ENCODE data around the gene VPS13A.

The VPS13A gene

GRCh38 chr9:77161966-77162365, 15.4 kb upstream of the VPS13A start:
- no peaks in the 10 kb centered on the region for H3K9me3 ChIP-seq (ENCODE audit: control insufficient read depth, low read length)
- no peak overlapping the region for H3K4me3 ChIP-seq (ENCODE audit: extremely low read depth, insufficient read depth, low read length, poor library complexity, severe bottlenecking)
- no CpG with 5 or more reads among the region's 1 CpG for WGBS, 2 experiments (ENCODE audit: insufficient coverage in 2 of 2)
- no peaks in the 10 kb centered on the region for H3K36me3 ChIP-seq (ENCODE audit: control insufficient read depth, insufficient read depth, low read length)
- H3K27ac ChIP-seq (ENCODE audit: low read depth, low read length, severe bottlenecking): no peak overlapping the region
- H3K4me1 ChIP-seq (ENCODE audit: control insufficient read depth, insufficient read depth, low read length, poor library complexity, severe bottlenecking): peaks cover 7% of the 10 kb centered on the region

- Histone ChIP-seq H3K4me1 (ENCODE audit: control insufficient read depth, insufficient read depth, low read length, poor library complexity, severe bottlenecking) (peaks cover 7% of the 10 kb centered on the region), H3K4me3 (ENCODE audit: extremely low read depth, insufficient read depth, low read length, poor library complexity, severe bottlenecking) (no peak overlapping the region), H3K27ac (ENCODE audit: low read depth, low read length, severe bottlenecking) (no peak overlapping the region), H3K9me3 (ENCODE audit: control insufficient read depth, low read length) (no peaks in the 10 kb centered on the region), H3K36me3 (ENCODE audit: control insufficient read depth, insufficient read depth, low read length) (no peaks in the 10 kb centered on the region)
- WGBS, 2 experiments (ENCODE audit: insufficient coverage in 2 of 2): 88 to 94% methylated on average over 3 to 4 of the region's 4 CpGs
Observed at GRCh38 chr9:77162366-77162765, 15.0 kb upstream of the VPS13A start.

- Histone ChIP-seq H3K36me3 (ENCODE audit: control insufficient read depth, insufficient read depth, low read length) (no peaks in the 10 kb centered on the region), H3K9me3 (ENCODE audit: control insufficient read depth, low read length) (no peaks in the 10 kb centered on the region), H3K4me1 (ENCODE audit: control insufficient read depth, insufficient read depth, low read length, poor library complexity, severe bottlenecking) (peaks cover under 1% of the 10 kb centered on the region), H3K4me3 (ENCODE audit: extremely low read depth, insufficient read depth, low read length, poor library complexity, severe bottlenecking) (no peak overlapping the region), H3K27ac (ENCODE audit: low read depth, low read length, severe bottlenecking) (no peak overlapping the region)
- WGBS, 2 experiments (ENCODE audit: insufficient coverage in 2 of 2): 100% methylated on average over 2 to 3 of the region's 4 CpGs
Observed at GRCh38 chr9:77163884-77164283, 13.4 kb upstream of the VPS13A start.

- no peak overlapping the region for H3K4me3 ChIP-seq (ENCODE audit: extremely low read depth, insufficient read depth, low read length, poor library complexity, severe bottlenecking)
- WGBS, 2 experiments (ENCODE audit: insufficient coverage in 2 of 2): 89 to 100% methylated on average over 1 to 2 of the region's 4 CpGs
- H3K36me3 ChIP-seq (ENCODE audit: control insufficient read depth, insufficient read depth, low read length): no peaks in the 10 kb centered on the region
- no peak overlapping the region for H3K27ac ChIP-seq (ENCODE audit: low read depth, low read length, severe bottlenecking)
- H3K4me1 ChIP-seq (ENCODE audit: control insufficient read depth, insufficient read depth, low read length, poor library complexity, severe bottlenecking): no peaks in the 10 kb centered on the region
- no peaks in the 10 kb centered on the region for H3K9me3 ChIP-seq (ENCODE audit: control insufficient read depth, low read length)
Observed at GRCh38 chr9:77166193-77166592, 11.1 kb upstream of the VPS13A start.

- H3K4me1 ChIP-seq (ENCODE audit: control insufficient read depth, insufficient read depth, low read length, poor library complexity, severe bottlenecking): no peaks in the 10 kb centered on the region
- WGBS, 2 experiments (ENCODE audit: insufficient coverage in 2 of 2): 83 to 100% methylated on average over 1 of the region's 2 CpGs
- H3K9me3 ChIP-seq (ENCODE audit: control insufficient read depth, low read length): no peaks in the 10 kb centered on the region
- H3K36me3 ChIP-seq (ENCODE audit: control insufficient read depth, insufficient read depth, low read length): no peaks in the 10 kb centered on the region
- H3K4me3 ChIP-seq (ENCODE audit: extremely low read depth, insufficient read depth, low read length, poor library complexity, severe bottlenecking): no peak overlapping the region
- no peak overlapping the region for H3K27ac ChIP-seq (ENCODE audit: low read depth, low read length, severe bottlenecking)
Observed at GRCh38 chr9:77170991-77171699, 6.2 kb upstream of the VPS13A start.

- Histone ChIP-seq H3K27ac (ENCODE audit: low read depth, low read length, severe bottlenecking) (no peak overlapping the region), H3K4me1 (ENCODE audit: control insufficient read depth, insufficient read depth, low read length, poor library complexity, severe bottlenecking) (peaks cover 4% of the 10 kb centered on the region), H3K9me3 (ENCODE audit: control insufficient read depth, low read length) (no peaks in the 10 kb centered on the region), H3K36me3 (ENCODE audit: control insufficient read depth, insufficient read depth, low read length) (no peaks in the 10 kb centered on the region), H3K4me3 (ENCODE audit: extremely low read depth, insufficient read depth, low read length, poor library complexity, severe bottlenecking) (no peak overlapping the region)
- 100% methylated on average over 1 of the region's 2 CpGs; no CpG with 5 or more reads in 1 of the 2 experiments for WGBS, 2 experiments (ENCODE audit: insufficient coverage in 2 of 2)
Observed at GRCh38 chr9:77175151-77175550, 2.2 kb upstream of the VPS13A start.

- Histone ChIP-seq H3K4me1 (ENCODE audit: control insufficient read depth, insufficient read depth, low read length, poor library complexity, severe bottlenecking) (peaks cover 4% of the 10 kb centered on the region), H3K27ac (ENCODE audit: low read depth, low read length, severe bottlenecking) (no peak overlapping the region), H3K9me3 (ENCODE audit: control insufficient read depth, low read length) (no peaks in the 10 kb centered on the region), H3K4me3 (ENCODE audit: extremely low read depth, insufficient read depth, low read length, poor library complexity, severe bottlenecking) (no peak overlapping the region), H3K36me3 (ENCODE audit: control insufficient read depth, insufficient read depth, low read length) (no peaks in the 10 kb centered on the region)
- WGBS, 2 experiments (ENCODE audit: insufficient coverage in 2 of 2): 60 to 77% methylated on average over 1 to 4 of the region's 4 CpGs
Observed at GRCh38 chr9:77176106-77176505, 1.2 kb upstream of the VPS13A start.

- Histone ChIP-seq H3K27ac (ENCODE audit: low read depth, low read length, severe bottlenecking) (peak overlapping the region; percentile 61), H3K4me1 (ENCODE audit: control insufficient read depth, insufficient read depth, low read length, poor library complexity, severe bottlenecking) (peaks cover 4% of the 10 kb centered on the region)
- WGBS, 2 experiments (ENCODE audit: insufficient coverage in 2 of 2): 6 to 8% methylated on average over 7 to 8 of the region's 10 CpGs
Observed at GRCh38 chr9:77176686-77177142, 620 bp upstream of the VPS13A start.

GRCh38 chr9:77177894-77178794, 810 bp downstream of the VPS13A start:
- Histone ChIP-seq H3K27ac (ENCODE audit: low read depth, low read length, severe bottlenecking) (peak overlapping the region; percentile 70), H3K4me3 (ENCODE audit: extremely low read depth, insufficient read depth, low read length, poor library complexity, severe bottlenecking) (peak overlapping the region; percentile 89), H3K9me3 (ENCODE audit: control insufficient read depth, low read length) (no peaks in the 10 kb centered on the region), H3K4me1 (ENCODE audit: control insufficient read depth, insufficient read depth, low read length, poor library complexity, severe bottlenecking) (peaks cover 4% of the 10 kb centered on the region), H3K36me3 (ENCODE audit: control insufficient read depth, insufficient read depth, low read length) (no peaks in the 10 kb centered on the region)
- 0 to 1% methylated on average over 43 to 47 of the region's 57 CpGs for WGBS, 2 experiments (ENCODE audit: insufficient coverage in 2 of 2)

More at GRCh38 chr9:77176686-77177142, 620 bp upstream of the VPS13A start:
- H3K36me3 ChIP-seq (ENCODE audit: control insufficient read depth, insufficient read depth, low read length): no peaks in the 10 kb centered on the region
- peak overlapping the region; percentile 89 for H3K4me3 ChIP-seq (ENCODE audit: extremely low read depth, insufficient read depth, low read length, poor library complexity, severe bottlenecking)
- no peaks in the 10 kb centered on the region for H3K9me3 ChIP-seq (ENCODE audit: control insufficient read depth, low read length)

GRCh38 chr9:77180056-77180455, 2.7 kb downstream of the VPS13A start:
- no peak overlapping the region for H3K4me3 ChIP-seq (ENCODE audit: extremely low read depth, insufficient read depth, low read length, poor library complexity, severe bottlenecking)
- H3K27ac ChIP-seq (ENCODE audit: low read depth, low read length, severe bottlenecking): no peak overlapping the region
- H3K36me3 ChIP-seq (ENCODE audit: control insufficient read depth, insufficient read depth, low read length): no peaks in the 10 kb centered on the region
- peaks cover 4% of the 10 kb centered on the region for H3K4me1 ChIP-seq (ENCODE audit: control insufficient read depth, insufficient read depth, low read length, poor library complexity, severe bottlenecking)
- no peaks in the 10 kb centered on the region for H3K9me3 ChIP-seq (ENCODE audit: control insufficient read depth, low read length)

- no peak overlapping the region for H3K4me3 ChIP-seq (ENCODE audit: extremely low read depth, insufficient read depth, low read length, poor library complexity, severe bottlenecking)
- no peaks in the 10 kb centered on the region for H3K36me3 ChIP-seq (ENCODE audit: control insufficient read depth, insufficient read depth, low read length)
- no peaks in the 10 kb centered on the region for H3K9me3 ChIP-seq (ENCODE audit: control insufficient read depth, low read length)
- H3K27ac ChIP-seq (ENCODE audit: low read depth, low read length, severe bottlenecking): no peak overlapping the region
- H3K4me1 ChIP-seq (ENCODE audit: control insufficient read depth, insufficient read depth, low read length, poor library complexity, severe bottlenecking): peaks cover 4% of the 10 kb centered on the region
Observed at GRCh38 chr9:77183581-77183980, 6.2 kb downstream of the VPS13A start.

All from mesodermal cell (in vitro differentiated cells).